Measurements from ENCODE around the gene ZDHHC14.
"Not testable (repeated sequence)": the region's sequence is repeated elsewhere in the genome, so short reads cannot be mapped to it uniquely, and the experiment has no call there.

Gene ZDHHC14

DNA sequence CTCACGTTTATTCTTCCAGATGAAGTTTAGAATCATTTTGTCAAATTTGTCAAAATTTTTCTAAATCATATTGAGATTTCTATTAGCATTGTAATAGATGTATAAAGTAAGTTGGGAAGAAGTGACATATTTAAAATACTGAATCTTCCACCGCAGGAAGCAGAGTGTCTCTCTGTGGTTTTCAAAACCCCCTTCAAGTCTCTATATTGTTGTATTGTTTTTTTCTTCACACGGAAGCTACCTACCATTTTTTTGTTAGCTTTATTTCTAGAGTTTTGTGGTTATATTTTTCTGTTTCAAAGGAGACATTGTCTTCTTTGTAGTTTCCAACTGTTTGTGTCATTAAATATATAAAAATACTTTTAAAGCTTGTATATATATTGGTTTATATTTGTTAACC lies 188.6 kb downstream of the ZDHHC14 start:
- DNase-seq (ENCODE audit: low read depth in 3 of 3), result no peak

DNA sequence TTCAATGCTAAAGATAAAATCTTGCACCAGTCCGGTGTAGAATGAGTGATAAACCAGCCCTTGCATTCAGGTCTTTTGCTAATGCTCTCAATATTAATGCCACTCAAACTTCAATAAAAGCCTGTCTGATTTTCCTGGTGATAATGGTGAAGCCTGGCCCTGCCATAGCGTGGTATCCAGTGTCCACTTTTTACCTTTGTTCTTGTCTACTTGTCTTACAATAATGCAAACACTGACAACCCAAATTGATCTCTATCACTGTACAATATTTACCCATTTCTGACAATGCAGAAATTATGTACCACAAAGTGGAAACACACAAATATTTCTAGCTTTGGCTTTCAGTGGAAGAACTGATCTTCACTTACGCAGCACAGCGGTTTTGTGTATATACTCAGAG lies 189.1 kb downstream of the ZDHHC14 start:
- DNase-seq (ENCODE audit: low read depth in 3 of 3), result no peak

DNA sequence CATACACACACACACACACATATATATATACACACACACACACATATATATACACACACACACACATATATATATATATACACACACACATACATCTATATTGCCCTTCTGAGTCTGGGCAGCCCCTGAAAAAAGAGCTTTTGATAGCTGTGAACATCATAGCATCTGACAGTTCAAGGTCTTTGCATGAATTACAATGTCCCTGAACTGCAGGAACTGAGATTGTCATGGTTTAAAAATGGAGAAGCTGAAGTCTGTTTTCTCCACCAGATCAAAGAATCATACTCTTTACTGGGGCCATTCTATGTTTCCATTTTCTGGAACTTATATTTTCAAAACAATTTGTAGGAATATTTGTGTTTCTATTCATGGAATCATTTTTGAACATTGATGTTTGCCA lies 189.8 kb downstream of the ZDHHC14 start:
- DNase-seq (ENCODE audit: low read depth in 3 of 3), result no peak

DNA sequence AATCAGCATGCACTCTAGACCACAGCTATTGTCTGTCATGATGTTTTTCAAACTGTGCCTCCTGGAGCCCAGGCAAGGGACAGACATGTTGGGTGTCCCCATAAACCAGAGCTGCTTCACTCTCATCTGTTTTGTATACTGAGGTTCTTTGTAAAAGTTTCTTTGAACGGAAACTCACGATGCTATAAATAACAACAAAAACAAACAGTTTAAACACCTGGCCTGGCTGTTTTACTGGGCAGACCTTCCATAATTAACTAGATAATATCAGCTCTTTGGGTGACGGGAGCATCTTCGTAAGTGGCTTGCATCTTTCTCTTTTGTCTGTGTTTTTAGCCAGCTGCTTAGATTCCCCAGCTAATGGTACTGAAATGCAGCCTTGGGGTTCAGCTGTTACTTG lies 190.3 kb downstream of the ZDHHC14 start:
- no peak for DNase-seq (ENCODE audit: low read depth in 3 of 3)

DNA sequence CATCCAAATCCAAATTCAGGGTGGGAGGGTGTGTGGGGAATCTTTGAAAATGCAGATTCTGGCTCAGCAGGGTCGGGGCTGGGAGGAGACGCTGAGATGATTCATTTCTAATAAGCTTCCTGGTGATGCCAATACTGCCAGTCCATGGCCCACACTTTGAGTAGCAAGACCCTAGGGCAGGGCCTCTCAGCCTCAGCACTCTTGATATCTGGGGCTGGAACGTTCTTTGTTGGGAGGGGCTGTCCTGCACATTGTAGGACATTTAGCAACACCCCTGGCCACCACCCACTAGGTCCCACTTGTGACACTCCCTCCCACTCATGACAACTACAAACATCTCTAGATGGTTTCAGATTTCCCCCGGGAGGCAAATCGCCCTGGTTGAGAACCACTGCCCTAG lies 191.0 kb downstream of the ZDHHC14 start:
- DNase-seq (ENCODE audit: low read depth in 3 of 3), result no peak

DNA sequence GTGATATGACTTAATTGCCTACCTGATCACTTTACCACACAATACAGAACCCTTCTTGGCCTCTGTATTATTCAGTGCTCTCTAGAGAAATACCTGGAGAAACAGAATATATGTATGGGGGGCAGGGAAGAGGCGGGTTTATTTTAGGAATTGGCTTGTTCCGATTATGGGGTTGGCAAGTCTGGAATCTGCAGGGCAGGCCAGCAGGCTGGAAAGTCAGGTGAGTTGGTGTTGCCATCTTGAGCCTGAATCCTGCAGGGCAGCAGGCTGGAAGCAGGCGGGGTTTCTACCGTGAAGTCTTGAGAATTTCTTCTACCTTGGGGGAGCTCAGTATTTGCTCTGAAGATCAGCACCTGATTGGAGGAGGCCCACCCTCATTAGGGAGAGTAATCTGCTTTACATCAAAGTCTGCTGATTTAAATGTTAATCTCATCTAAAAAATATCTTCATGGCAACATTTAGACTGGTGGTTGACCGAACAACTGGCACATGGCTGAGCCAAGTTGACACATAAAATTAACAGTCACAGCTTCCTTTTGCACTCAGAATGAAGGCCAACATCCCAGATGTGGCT lies 193.9 kb downstream of the ZDHHC14 start:
- no peak for DNase-seq (ENCODE audit: low read depth in 3 of 3)

DNA sequence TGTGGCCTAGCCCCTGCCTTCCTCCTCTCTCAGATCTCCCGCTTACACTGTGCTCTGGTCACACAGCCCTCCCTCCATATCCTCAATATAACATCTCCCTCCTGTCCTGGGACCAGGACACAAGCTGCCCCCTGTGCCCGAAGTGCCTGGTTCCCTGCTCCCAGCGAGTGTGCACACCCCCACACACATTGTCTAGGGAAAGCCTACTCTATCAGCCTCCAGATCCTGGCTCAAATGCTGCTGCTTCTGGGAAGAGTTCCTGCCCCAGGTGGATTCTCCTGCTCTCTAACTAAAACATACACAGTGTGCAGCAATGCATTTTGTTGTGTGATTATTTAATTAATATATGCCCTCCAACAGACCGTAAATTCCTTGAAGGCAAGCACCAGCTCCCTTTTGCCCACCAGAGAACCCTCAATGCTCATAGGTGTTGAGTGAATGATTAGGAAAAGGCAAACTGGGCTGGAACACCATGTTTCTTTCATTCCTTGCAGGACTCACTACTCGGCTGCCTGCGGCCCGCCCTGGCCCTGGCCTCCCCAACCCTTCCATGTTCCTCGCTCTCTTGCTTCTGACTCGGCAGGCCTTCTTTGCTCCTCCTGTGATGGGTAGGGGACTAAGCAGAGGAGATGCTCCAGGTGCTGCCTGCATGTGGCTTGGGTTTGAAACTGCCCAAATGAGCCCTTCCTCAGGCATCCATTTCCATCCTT lies 194.6 kb downstream of the ZDHHC14 start:
- no peak for DNase-seq (ENCODE audit: low read depth in 3 of 3)

DNA sequence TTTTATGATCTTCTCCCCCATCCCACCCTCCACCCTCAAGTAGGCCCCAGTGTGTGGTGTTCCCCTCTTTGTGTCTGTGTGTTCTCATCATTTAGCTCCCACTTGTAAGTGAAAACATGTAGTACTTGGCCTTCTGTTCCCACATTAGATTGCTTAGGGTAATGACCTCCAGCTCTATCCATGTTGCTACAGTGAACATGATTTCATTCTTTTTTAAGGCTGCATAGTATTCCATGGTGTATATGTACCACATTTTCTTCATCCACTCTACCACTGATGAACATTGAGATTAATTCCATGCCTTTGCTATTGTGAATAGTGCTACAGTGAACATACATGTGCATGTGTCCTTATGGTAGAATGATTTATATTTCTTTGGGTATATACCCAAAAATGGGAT lies 196.0 kb downstream of the ZDHHC14 start:
- not testable (repeated sequence) for DNase-seq (ENCODE audit: low read depth in 3 of 3)

DNA sequence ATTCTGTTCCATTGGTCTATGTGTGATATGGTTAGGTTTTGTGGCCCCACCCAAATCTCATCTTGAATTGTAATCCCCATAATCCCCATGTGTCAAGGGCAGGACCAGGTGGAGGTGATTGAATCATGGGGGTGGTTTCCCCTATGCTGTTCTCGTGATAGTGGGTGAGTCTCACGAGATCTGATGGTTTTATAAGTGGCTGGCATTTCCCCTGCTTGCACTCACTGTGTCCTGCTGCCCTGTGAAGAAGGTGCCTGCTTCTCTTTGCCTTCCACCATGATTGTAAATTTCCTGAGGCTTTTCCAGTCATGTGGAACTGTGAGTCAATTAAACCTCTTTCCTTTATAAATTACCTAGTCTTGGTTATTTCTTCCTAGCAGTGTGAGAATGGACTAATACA lies 197.5 kb downstream of the ZDHHC14 start:
- DNase-seq (ENCODE audit: low read depth in 3 of 3), result not testable (repeated sequence)

DNA sequence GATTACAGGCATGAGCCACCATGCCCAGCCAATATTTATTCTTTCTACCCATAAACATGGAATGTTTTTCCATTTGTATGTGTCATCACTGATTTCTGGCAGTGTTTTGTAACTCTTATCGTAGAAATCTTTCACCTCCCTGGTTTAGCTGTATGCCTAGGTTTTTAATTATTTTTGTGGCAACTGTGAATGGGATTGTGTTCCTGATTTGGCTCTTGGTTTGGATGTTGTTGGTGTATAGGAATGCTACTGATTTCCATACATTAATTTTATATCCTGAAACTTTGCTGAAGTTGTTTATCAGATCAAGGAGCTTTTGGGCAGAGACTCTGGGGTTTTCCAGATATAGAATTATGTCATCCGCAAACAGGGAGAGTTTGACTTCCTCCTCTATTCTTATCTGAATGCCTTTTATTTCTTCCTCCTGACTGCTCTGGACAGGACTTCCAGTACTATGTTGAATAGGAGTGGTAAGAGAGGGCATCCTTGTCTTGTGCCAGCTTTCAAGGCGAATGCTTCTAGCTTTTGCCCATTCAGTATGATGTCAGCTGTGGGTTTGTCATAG lies 198.6 kb downstream of the ZDHHC14 start:
- DNase-seq (ENCODE audit: low read depth in 3 of 3), result no peak

DNA sequence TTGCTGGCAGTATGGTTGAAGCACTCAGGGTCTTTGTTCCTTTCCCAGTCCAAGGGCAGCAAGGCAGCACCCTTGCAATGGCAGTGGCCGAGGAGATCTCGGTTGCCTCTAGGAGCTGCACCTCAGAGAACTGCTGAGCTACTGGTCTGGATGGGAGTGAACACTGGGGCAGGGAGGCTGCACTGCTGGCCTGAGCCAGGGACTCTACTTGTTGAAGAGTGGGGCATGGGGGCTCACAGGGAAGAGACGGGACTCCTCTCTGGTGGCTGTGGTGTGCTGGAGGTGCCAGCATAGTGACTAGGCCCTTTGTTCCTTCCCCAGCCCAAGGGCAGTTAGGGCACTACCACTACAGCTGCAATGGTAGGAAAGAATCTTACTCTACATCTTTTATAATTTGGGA lies 203.0 kb downstream of the ZDHHC14 start:
- DNase-seq (ENCODE audit: low read depth in 3 of 3), result no peak

DNA sequence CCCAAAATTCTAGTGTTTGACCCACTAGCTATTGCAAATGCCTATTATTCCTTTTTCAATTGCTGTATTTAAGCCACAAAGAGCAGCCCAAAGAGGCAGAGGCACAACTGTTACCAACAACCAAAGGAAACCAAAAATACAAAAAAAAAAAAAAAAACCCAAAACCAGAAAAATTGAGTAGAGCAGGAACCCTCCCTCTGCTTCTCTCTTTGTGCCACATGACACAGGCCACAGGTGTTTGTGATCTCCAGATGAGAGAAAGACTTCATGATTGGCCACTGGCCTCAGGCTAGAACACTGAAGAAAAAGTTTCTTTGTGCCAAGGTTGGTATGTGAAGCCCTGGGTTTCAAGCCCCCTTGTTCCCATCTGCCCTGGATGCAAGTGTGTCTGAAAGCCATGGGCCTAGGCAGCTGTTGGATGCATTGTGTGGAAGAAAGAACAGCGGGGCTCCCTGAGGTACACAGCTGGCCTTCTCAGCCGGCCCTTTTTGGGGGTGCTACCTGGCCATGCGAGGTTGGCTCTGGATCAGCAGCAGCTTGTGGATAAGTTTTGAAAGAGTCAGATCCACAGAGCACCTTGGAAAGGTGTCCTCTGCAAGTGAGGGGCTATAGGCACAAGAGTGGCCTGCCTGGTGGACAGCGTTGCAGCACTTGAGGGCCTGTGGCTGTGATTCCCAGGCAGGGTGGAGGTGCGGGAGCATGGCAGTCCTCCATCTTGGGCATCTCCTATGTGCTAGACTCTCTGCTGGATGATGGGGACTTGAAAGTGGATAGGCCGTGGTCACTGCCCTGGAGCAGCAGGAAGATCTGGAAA lies 204.5 kb downstream of the ZDHHC14 start:
- DNase-seq (ENCODE audit: low read depth in 3 of 3), result no peak

DNA sequence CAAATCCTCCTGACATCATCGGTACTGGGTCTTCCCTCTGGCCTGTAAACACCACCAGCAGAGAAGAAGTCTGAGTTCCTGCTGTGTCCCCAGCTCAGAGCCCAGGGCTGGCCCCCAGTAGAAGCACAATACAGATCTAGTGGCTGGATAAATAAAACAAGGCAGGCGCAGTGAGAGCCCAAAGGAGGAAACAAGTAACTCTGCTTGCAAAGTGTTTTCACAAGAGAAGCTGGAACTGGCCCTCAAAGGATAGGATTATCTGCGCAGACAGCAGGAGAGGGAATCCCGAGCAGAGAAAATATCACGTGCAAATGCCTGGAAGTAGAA lies 205.1 kb downstream of the ZDHHC14 start:
- DNase-seq (ENCODE audit: low read depth in 3 of 3), result no peak

DNA sequence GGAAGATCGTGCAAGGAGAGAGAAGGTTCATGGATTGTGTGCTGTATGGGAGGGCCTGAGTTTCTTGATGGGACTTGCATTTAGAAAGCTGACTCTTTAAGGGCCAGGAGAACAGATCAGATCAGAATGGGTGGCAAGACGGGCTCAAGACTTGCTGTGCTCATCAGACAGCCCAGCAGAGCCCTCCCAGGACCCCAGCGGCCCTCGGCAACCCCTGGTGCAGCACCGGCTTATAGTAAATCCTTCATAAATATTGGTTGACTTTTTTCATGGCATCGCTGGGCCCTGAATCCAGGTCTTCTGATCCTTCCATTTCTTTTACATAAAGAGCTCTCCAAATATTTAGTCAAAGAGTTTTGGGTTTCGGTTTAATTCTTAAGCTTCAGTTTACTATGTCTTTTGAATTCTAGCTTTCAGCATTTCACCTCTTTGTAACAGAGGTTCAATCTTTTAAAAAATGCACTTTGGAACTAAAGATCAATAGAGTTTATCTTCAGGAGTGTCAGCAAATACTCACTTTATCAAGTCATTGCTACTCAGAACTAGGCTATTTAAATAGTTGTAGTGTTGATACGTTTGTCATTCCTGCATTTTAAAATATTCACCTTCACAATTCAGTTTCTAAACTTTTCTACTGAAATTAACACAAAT lies 205.6 kb downstream of the ZDHHC14 start:
- DNase-seq (ENCODE audit: low read depth in 3 of 3), result no peak

DNA sequence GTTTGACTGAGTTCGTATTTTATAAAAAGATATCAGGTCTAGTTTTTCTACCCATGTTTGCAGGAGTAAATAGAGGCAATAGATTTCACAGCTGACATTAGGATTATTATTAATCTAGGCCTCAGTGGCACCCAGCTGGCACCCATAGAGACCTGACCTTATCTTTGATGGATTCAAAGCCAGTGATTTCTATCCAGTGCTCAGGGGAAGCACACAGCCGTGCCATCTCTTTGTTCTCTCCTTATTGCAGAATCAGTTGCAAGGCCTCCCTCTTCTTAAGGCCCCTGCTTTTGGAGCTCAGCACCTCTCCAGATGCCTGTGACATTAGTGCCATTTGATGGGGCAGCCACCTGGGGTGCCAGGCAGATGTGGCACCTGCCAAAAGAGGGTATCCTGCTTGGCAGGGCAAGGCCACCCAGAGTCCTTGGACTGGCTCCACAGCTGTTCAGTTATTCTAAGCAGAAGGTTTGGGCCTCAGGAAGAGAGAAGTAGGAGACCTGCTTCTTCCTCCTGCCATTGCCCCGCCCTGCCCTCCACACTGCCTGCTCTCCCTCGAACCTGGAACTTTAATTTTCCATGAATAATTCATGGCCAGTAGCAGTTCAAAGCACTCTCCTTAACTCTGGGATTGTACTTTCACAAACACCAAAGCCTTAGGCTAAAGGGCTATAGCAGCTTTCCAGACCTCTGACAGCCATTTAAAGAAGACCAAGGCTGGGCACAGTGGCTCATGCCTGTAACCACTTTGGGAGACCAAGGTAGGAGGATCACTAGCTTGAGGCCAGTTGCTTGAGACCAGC lies 206.3 kb downstream of the ZDHHC14 start:
- no peak for DNase-seq (ENCODE audit: low read depth in 3 of 3)

DNA sequence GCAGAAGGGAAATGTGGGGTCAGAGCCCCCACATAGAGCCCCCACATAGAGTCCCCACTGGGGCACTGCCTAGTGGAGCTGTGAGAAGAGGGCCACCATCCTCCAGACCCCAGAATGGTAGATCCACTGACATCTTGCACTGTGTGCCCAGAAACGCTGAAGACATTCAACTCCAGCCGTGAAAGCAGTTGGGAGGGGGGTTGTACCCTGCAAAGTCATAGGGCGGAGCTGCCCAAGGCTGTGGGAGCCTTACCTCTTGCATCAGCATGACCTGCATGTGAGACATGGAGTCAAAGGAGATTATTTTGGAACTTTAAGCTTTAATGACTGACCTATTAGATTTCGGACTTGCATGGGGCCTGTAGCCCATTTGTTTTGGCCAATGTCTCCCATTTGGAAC lies 209.7 kb downstream of the ZDHHC14 start:
- DNase-seq (ENCODE audit: low read depth in 3 of 3), result not testable (repeated sequence)

DNA sequence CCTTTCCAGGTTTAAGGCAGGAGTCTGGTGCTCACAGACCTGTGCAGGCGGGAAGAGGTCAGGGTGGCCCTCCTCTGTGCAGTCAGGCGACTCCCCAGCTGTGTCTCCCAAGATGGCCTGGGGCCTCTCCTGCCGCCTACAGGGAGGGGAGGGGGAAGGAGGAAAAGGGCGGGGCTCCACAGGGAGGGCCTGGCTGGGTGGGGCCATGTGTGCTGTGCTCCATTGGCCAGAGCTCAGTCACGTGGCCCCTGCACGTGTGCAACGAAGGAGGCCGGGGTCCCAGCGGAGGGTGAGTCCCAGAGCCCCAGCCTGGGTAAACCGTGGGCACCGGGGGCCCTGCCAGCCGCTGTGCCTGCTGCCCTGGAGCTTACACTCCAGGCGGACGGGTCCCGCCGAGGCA lies 211.6 kb downstream of the ZDHHC14 start:
- no peak for DNase-seq (ENCODE audit: low read depth in 3 of 3)

DNA sequence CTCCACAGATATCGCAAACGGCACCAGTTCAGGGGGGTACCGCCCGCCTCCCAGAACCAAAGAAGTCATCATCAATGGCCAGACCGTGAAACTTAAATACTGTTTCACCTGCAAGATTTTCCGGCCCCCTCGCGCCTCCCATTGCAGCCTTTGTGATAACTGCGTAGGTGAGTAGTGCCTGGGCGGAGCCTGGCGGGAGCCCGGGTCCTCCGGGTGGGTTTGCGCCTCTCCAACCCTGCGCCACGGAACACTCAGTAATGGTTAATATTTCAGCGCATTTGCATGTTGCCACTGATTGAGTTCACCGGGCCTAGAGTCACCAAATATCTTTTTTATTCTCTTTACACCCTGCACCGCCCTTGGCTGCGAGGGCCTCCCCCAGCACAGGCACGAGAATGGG lies 212.0 kb downstream of the ZDHHC14 start:
- no peak for DNase-seq (ENCODE audit: low read depth in 3 of 3)

DNA sequence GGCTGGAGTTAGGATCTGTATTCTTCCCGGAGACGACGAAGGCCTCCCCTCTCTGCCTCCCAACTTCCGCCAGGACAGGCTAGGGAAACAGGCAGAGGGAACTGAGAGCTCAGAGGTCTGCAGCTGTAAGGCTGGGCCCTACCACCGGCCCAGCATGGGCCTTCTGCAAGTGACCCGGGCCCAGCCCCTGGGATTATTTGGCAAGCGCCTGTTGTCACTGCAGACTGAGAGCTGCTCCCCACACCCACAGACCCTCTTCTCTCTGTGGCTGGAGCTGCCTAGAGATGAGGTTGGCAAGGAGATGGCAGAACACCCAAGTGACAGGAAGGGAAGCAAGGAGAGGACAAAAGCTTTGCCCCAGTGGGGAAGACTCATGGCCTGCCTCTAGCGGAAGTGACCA lies 212.6 kb downstream of the ZDHHC14 start:
- no peak for DNase-seq (ENCODE audit: low read depth in 3 of 3)

DNA sequence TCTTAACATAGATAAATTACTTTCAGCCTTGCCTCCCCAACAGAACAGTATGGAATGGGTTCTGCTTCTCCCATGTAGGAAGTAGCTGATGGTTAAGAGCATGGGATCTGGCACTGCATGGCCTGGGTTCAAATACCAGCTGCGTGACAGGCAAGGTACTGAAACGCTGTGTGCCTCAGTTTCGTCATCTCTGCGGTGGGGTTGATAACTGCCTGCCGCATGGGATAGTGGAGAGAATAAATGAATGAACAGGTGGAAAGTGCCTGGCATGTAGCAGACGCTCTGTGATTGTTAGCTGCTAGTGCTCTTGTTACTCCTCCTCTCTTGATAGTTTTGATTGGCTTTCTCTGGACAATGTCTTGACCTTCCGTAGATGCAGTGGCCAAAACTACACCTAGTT lies 213.3 kb downstream of the ZDHHC14 start:
- no peak for DNase-seq (ENCODE audit: low read depth in 3 of 3)

DNA sequence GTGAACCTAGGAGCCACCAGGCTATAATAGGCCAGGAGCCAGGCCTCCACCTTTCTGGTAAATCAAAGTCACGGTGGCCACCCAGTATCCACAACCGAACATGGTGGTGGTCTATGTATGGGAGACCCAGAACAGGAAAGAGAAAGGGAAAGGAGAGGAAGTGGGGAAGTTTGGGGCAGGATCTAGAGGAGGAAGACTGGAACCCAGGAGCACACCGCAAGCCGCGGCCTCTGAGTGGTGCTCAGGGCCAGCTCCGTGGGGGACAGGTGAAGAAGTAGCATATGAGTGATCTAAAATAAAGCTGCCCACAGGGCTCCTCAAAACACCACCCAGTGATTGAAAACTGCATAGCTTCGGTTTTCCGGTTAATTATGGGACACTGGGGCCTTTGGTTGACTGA lies 214.8 kb downstream of the ZDHHC14 start:
- no peak for DNase-seq (ENCODE audit: low read depth in 3 of 3)

DNA sequence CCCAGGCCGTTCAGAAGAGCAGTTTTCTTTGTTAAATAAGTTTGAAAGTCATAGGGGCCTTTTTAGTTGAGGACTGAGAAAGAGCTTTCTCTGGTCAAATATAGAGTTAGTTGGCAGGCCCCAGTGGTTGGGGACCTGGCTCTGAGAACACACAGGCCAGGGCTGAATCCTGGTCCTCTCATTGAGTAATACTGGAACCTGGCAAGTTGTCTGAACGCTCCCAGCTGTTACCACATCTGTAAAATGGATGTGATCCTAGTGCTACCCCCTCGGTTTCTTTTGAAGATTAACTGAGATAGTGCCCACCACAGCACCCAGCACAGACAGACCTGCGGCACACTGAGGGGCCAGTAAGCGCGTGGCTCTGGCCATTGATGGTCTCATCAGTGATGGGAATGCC lies 215.5 kb downstream of the ZDHHC14 start:
- no peak for DNase-seq (ENCODE audit: low read depth in 3 of 3)

Measured in stimulated activated CD4-positive, alpha-beta T cell treated with anti-CD3 and anti-CD28 coated beads, TNF-alpha, amount 100 ng/mL, for 24 hours (primary cell).